Trophoblast cell (in vitro differentiated cells and primary cell): ENCODE results near the gene PNMA8B.
"Not testable (repeated sequence)": the region's sequence is repeated elsewhere in the genome, so short reads cannot be mapped to it uniquely, and the experiment has no call there.

ENCODE experiments used
- DNase-seq, 2 donors: peaks; one replicate each; pipeline ENCODE4 v3.0.0-alpha.2; 2016
- H2AFZ ChIP-seq: 2 replicates; pipeline ENCODE4 v1.6.1; 2013; ENCODE audit warnings: low read length, moderate library complexity, mild to moderate bottlenecking; ENCODE audit not compliant: insufficient read depth, poor library complexity
- H2AK5ac ChIP-seq: 2 replicates; pipeline ENCODE4 v1.6.1; 2013; ENCODE audit warnings: mild to moderate bottlenecking, low read length
- H2BK120ac ChIP-seq: 2 replicates; pipeline ENCODE4 v1.6.1; 2013; ENCODE audit warnings: low read length, mild to moderate bottlenecking, moderate library complexity; ENCODE audit not compliant: insufficient read depth, poor library complexity
- H2BK12ac ChIP-seq: 2 replicates; pipeline ENCODE4 v1.6.1; 2013; ENCODE audit warnings: mild to moderate bottlenecking, low read length, moderate library complexity
- H2BK5ac ChIP-seq: 2 replicates; pipeline ENCODE4 v1.6.1; 2013; ENCODE audit warnings: low read length, low read depth, moderate library complexity, mild to moderate bottlenecking; ENCODE audit not compliant: poor library complexity
- H3K14ac ChIP-seq: 2 replicates; pipeline ENCODE4 v1.6.1; 2013; ENCODE audit warnings: mild to moderate bottlenecking, low read length
- H3K18ac ChIP-seq: 2 replicates; pipeline ENCODE4 v1.6.1; 2013; ENCODE audit warnings: mild to moderate bottlenecking, low read length
- H3K23ac ChIP-seq: 2 replicates; pipeline ENCODE4 v1.6.1; 2013; ENCODE audit warnings: low read length
- H3K27ac ChIP-seq: 2 replicates; pipeline ENCODE4 v1.5.1; 2013; ENCODE audit warnings: low read depth, mild to moderate bottlenecking, inconsistent platforms, low read length, moderate library complexity
- H3K27me3 ChIP-seq: 2 replicates; pipeline ENCODE4 v1.6.1; 2013; ENCODE audit warnings: inconsistent platforms, mild to moderate bottlenecking, low read length, moderate library complexity; ENCODE audit not compliant: insufficient read depth
- H3K36me3 ChIP-seq, 2 experiments: 1 replicate in 1 of 2; 2 replicates in 1 of 2; pipeline ENCODE4 v1.6.1; 2013; ENCODE audit warnings: low read length in 2 of 2, mild to moderate bottlenecking in 2 of 2, moderate library complexity in 1 of 2; ENCODE audit not compliant: insufficient read depth in 2 of 2, control insufficient read depth in 1 of 2
- H3K4ac ChIP-seq: 2 replicates; pipeline ENCODE4 v1.6.1; 2013; ENCODE audit warnings: low read depth, mild to moderate bottlenecking, low read length, moderate library complexity
- H3K4me1 ChIP-seq, 2 experiments: 1 replicate in 1 of 2; 2 replicates in 1 of 2; pipeline ENCODE4 v1.6.1; 2013; ENCODE audit warnings: low read length in 2 of 2, mild to moderate bottlenecking in 2 of 2, moderate library complexity in 1 of 2; ENCODE audit not compliant: insufficient read depth in 2 of 2, control insufficient read depth in 1 of 2
- H3K4me2 ChIP-seq: 2 replicates; pipeline ENCODE4 v1.6.1; 2013; ENCODE audit warnings: inconsistent platforms, mild to moderate bottlenecking, low read length, moderate library complexity
- H3K4me3 ChIP-seq: 2 replicates; pipeline ENCODE4 v1.5.1; 2013; ENCODE audit warnings: mild to moderate bottlenecking, low read depth, low read length, inconsistent platforms
- H3K79me1 ChIP-seq: one replicate; pipeline ENCODE4 v1.6.1; 2013; ENCODE audit warnings: low read length
- H3K79me2 ChIP-seq: 2 replicates; pipeline ENCODE4 v1.6.1; 2013; ENCODE audit warnings: low read length, mild to moderate bottlenecking; ENCODE audit not compliant: control insufficient read depth, insufficient read depth, poor library complexity
- H3K9ac ChIP-seq: 2 replicates; pipeline ENCODE4 v1.6.1; 2013; ENCODE audit warnings: mild to moderate bottlenecking, low read length
- H3K9me3 ChIP-seq: 2 replicates; pipeline ENCODE4 v1.6.1; 2013; ENCODE audit warnings: low read depth, mild to moderate bottlenecking, control low read depth, inconsistent platforms, low read length; ENCODE audit not compliant: insufficient read depth
- H4K12ac ChIP-seq: 2 replicates; pipeline ENCODE4 v1.6.1; 2013; ENCODE audit warnings: low read depth, mild to moderate bottlenecking, low read length, moderate library complexity
- H4K8ac ChIP-seq: 2 replicates; pipeline ENCODE4 v1.6.1; 2013; ENCODE audit warnings: low read depth, mild to moderate bottlenecking, low read length, moderate library complexity
- H4K91ac ChIP-seq: one replicate; pipeline ENCODE4 v1.6.1; 2013; ENCODE audit warnings: low read depth, mild to moderate bottlenecking, low read length, moderate library complexity
- WGBS: extraction: QIAGEN DNeasy Blood & Tissue Kit; methylation state at CpG from one replicate; pipeline ENCODE4 v1.1.7; 2013; ENCODE audit warnings: missing lambda C conversion rate; ENCODE audit not compliant: insufficient read length, insufficient coverage; ENCODE audit errors: extremely low coverage; 5-methylcytosine and 5-hydroxymethylcytosine counted together

Gene PNMA8B

GRCh38 chr19:46529622-46530451, 34.2 kb upstream of the PNMA8B start:
- H2AFZ ChIP-seq = no peak overlapping the region
- no peak overlapping the region for H3K18ac ChIP-seq
- no peak overlapping the region for H2AK5ac ChIP-seq
- DNase-seq = peak; percentile 49 to 86
- H3K4me1 ChIP-seq = no peaks in the 10 kb centered on the region
- no peak overlapping the region for H4K12ac ChIP-seq
- H3K4me3 ChIP-seq = no peak overlapping the region
- H3K9ac ChIP-seq = no peak overlapping the region
- no peaks in the 10 kb centered on the region for H3K9me3 ChIP-seq
- H3K14ac ChIP-seq = no peak overlapping the region
- H3K27me3 ChIP-seq = no peaks in the 10 kb centered on the region
- H3K79me2 ChIP-seq = no peaks in the 10 kb centered on the region
- H4K91ac ChIP-seq = no peak overlapping the region
- no peak overlapping the region for H3K4me2 ChIP-seq
- H3K79me1 ChIP-seq = no peaks in the 10 kb centered on the region
- WGBS = no CpG with 5 or more reads among the region's 13 CpGs
- no peak overlapping the region for H3K4ac ChIP-seq
- no peak overlapping the region for H3K23ac ChIP-seq
- H3K36me3 ChIP-seq = no peaks in the 10 kb centered on the region
- no peak overlapping the region for H2BK120ac ChIP-seq
- no peak overlapping the region for H3K27ac ChIP-seq
- no peak overlapping the region for H4K8ac ChIP-seq
- H2BK5ac ChIP-seq = no peak overlapping the region
- H2BK12ac ChIP-seq = no peak overlapping the region

- no peak for DNase-seq
- H2BK120ac ChIP-seq = no peak overlapping the region
- H4K12ac ChIP-seq = no peak overlapping the region
- no peak overlapping the region for H3K4ac ChIP-seq
- H3K4me1 ChIP-seq = no peaks in the 10 kb centered on the region
- H3K36me3 ChIP-seq = no peaks in the 10 kb centered on the region
- H2AK5ac ChIP-seq = no peak overlapping the region
- no peak overlapping the region for H2BK12ac ChIP-seq
- no peak overlapping the region for H2AFZ ChIP-seq
- H3K14ac ChIP-seq = no peak overlapping the region
- no peak overlapping the region for H4K91ac ChIP-seq
- no peak overlapping the region for H3K18ac ChIP-seq
- no peak overlapping the region for H3K4me2 ChIP-seq
- no peak overlapping the region for H2BK5ac ChIP-seq
- no peak overlapping the region for H4K8ac ChIP-seq
- no peaks in the 10 kb centered on the region for H3K9me3 ChIP-seq
- H3K79me2 ChIP-seq = no peaks in the 10 kb centered on the region
- no peak overlapping the region for H3K27ac ChIP-seq
- no peak overlapping the region for H3K9ac ChIP-seq
- no peak overlapping the region for H3K4me3 ChIP-seq
- no peaks in the 10 kb centered on the region for H3K79me1 ChIP-seq
- no peak overlapping the region for H3K23ac ChIP-seq
- H3K27me3 ChIP-seq = no peaks in the 10 kb centered on the region
- WGBS = no CpG with 5 or more reads among the region's 25 CpGs
These were observed 33.2 kb upstream of the PNMA8B start for GRCh38 chr19:46528601-46529590.

GRCh38 chr19:46526801-46527200, 31.1 kb upstream of the PNMA8B start:
- H4K8ac ChIP-seq, H3K27ac ChIP-seq, H2AK5ac ChIP-seq, DNase-seq, H2BK12ac ChIP-seq, H4K12ac ChIP-seq, H3K79me1 ChIP-seq, H2BK120ac ChIP-seq, H3K4me2 ChIP-seq, H3K36me3 ChIP-seq, H3K4ac ChIP-seq, H2AFZ ChIP-seq, H3K14ac ChIP-seq, H2BK5ac ChIP-seq, H3K4me3 ChIP-seq, H3K23ac ChIP-seq, H4K91ac ChIP-seq, H3K27me3 ChIP-seq, H3K18ac ChIP-seq, H3K4me1 ChIP-seq, H3K9me3 ChIP-seq, H3K79me2 ChIP-seq, H3K9ac ChIP-seq: not testable (repeated sequence)
- WGBS = no CpG with 5 or more reads among the region's 18 CpGs

- H2BK120ac ChIP-seq = no peak overlapping the region
- H3K4me2 ChIP-seq = no peak overlapping the region
- H4K12ac ChIP-seq = no peak overlapping the region
- H3K23ac ChIP-seq = no peak overlapping the region
- H3K14ac ChIP-seq = no peak overlapping the region
- no peak overlapping the region for H3K27ac ChIP-seq
- no peaks in the 10 kb centered on the region for H3K4me1 ChIP-seq
- H3K4ac ChIP-seq = no peak overlapping the region
- no peak overlapping the region for H3K4me3 ChIP-seq
- no peak overlapping the region for H3K18ac ChIP-seq
- H2BK12ac ChIP-seq = no peak overlapping the region
- H4K91ac ChIP-seq = no peak overlapping the region
- no peaks in the 10 kb centered on the region for H3K27me3 ChIP-seq
- no CpG with 5 or more reads among the region's 2 CpGs for WGBS
- H2AK5ac ChIP-seq = no peak overlapping the region
- no peaks in the 10 kb centered on the region for H3K36me3 ChIP-seq
- H2AFZ ChIP-seq = no peak overlapping the region
- no peaks in the 10 kb centered on the region for H3K9me3 ChIP-seq
- no peaks in the 10 kb centered on the region for H3K79me1 ChIP-seq
- no peak overlapping the region for H2BK5ac ChIP-seq
- no peak overlapping the region for H4K8ac ChIP-seq
- DNase-seq = no peak
- H3K9ac ChIP-seq = no peak overlapping the region
- no peaks in the 10 kb centered on the region for H3K79me2 ChIP-seq
These were observed 28.6 kb upstream of the PNMA8B start for GRCh38 chr19:46524308-46524707.
